ENCODE results near the gene PMFBP1. TPM values are rescaled to one million over a fixed set of nuclear protein-coding genes. Genes with fewer than 3 reads are reported as not detected.

The PMFBP1 gene
- total RNA-seq, 1 experiment from 2014 or later: 2.7 TPM

DNA sequence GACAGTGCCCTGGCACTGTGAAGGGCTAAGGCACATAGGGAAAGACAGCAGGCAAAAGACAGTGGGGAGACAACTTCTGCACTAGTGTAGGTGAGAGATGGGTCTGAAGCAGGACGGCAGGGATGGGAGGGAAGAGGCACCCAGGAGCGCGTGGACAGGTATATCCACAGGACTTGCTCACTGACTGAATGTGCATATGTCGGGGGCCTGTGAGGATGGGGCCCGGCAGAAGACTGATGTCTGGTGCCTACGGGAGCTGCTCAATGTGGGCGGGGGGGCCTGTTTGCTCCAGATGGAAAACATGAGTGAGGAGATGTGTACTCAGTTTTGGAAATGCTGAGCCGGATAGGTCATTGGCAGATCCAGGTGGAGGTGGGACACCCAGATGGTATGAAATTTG is 47.3 kb upstream of the PMFBP1 start:
- H3K4me3 Mint-ChIP-seq: no peak overlapping the region
- no peak overlapping the region for H3K9ac ChIP-seq (ENCODE audit: extremely low read depth, insufficient read length, low read length)
- H3K4me1 Mint-ChIP-seq: peaks cover 4 to 8% of the 10 kb centered on the region in 2 experiments; a peak in 3 of 4 replicates
- no peak for DNase-seq
- whole genome bisulfite sequencing (ENCODE audit: extremely low coverage, insufficient read length, low lambda C conversion rate): no CpG with 5 or more reads among the region's 8 CpGs
- H3K4me1 ChIP-seq (ENCODE audit: insufficient read depth, low read length): no peaks in the 10 kb centered on the region
- no peaks in the 10 kb centered on the region for H3K79me2 ChIP-seq (ENCODE audit: insufficient read depth, low read length)
- TF ChIP-seq, protein P1, sequence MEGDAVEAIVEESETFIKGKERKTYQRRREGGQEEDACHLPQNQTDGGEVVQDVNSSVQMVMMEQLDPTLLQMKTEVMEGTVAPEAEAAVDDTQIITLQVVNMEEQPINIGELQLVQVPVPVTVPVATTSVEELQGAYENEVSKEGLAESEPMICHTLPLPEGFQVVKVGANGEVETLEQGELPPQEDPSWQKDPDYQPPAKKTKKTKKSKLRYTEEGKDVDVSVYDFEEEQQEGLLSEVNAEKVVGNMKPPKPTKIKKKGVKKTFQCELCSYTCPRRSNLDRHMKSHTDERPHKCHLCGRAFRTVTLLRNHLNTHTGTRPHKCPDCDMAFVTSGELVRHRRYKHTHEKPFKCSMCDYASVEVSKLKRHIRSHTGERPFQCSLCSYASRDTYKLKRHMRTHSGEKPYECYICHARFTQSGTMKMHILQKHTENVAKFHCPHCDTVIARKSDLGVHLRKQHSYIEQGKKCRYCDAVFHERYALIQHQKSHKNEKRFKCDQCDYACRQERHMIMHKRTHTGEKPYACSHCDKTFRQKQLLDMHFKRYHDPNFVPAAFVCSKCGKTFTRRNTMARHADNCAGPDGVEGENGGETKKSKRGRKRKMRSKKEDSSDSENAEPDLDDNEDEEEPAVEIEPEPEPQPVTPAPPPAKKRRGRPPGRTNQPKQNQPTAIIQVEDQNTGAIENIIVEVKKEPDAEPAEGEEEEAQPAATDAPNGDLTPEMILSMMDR (conservative IDR thresholded peaks at IDR 0.05): no peak
- H2BK15ac ChIP-seq (ENCODE audit: low read depth, low read length): no peak overlapping the region
- no peak overlapping the region for H2BK5ac ChIP-seq (ENCODE audit: insufficient read length, low read length)
- H2BK20ac ChIP-seq (ENCODE audit: low read depth, low read length, poor library complexity, severe bottlenecking): no peak overlapping the region
- no peak overlapping the region; the same call in 1 of the 2 replicates for H3K14ac ChIP-seq (ENCODE audit: insufficient read depth, low read length)
- H2BK120ac ChIP-seq (ENCODE audit: low read depth, low read length, poor library complexity, severe bottlenecking): no peak overlapping the region
- no peak overlapping the region for H3K23ac ChIP-seq (ENCODE audit: insufficient read length, low read depth, low read length)
- peaks cover 2 to 11% (median 5%) of the 10 kb centered on the region in 3 experiments; a peak in 3 of 7 replicates for H3K36me3 Mint-ChIP-seq (ENCODE audit: insufficient read depth in 1 of 3, low read depth in 3 of 3)
- H4K8ac ChIP-seq (replicated peaks; ENCODE audit: insufficient read length, low read depth, low read length): no peak overlapping the region
- no peak overlapping the region for H3K27ac ChIP-seq (ENCODE audit: insufficient read length, low read depth, low read length)
- H4K20me1 ChIP-seq (ENCODE audit: control insufficient read depth, insufficient read depth, insufficient read length): no peaks in the 10 kb centered on the region
- H3K27me3 Mint-ChIP-seq (ENCODE audit: low read depth): no peaks in the 10 kb centered on the region
- H3K9me3 Mint-ChIP-seq: peaks cover 11 to 12% of the 10 kb centered on the region in 2 experiments
- H2AK5ac ChIP-seq (ENCODE audit: insufficient read length, low read length): no peak overlapping the region
- H3K27me3 ChIP-seq (ENCODE audit: insufficient read depth, low read length): no peaks in the 10 kb centered on the region
- H3K9me3 ChIP-seq (ENCODE audit: control insufficient read depth, low read depth, low read length): no peaks in the 10 kb centered on the region
- H3K4me2 ChIP-seq (ENCODE audit: insufficient read depth, insufficient read length, low read length): no peak overlapping the region
- H3K79me1 ChIP-seq (ENCODE audit: insufficient read depth, low read depth, low read length, poor library complexity, severe bottlenecking): no peaks in the 10 kb centered on the region
- no peak overlapping the region for H3K27ac Mint-ChIP-seq
- H2AFZ ChIP-seq (ENCODE audit: low read length): no peak overlapping the region
- H3K56ac ChIP-seq (ENCODE audit: insufficient read length, low read depth, low read length): no peak overlapping the region
- no peak overlapping the region for H4K91ac ChIP-seq (ENCODE audit: insufficient read length, low read depth, low read length)
- no peak overlapping the region for H2BK12ac ChIP-seq (ENCODE audit: insufficient read length, low read depth, low read length)
- no peaks in the 10 kb centered on the region for H3K23me2 ChIP-seq (ENCODE audit: insufficient read length, low read depth, low read length, poor library complexity, severe bottlenecking)
- no peak overlapping the region for H3K18ac ChIP-seq (ENCODE audit: insufficient read length, low read depth, low read length)
- no peak overlapping the region for H3T11ph ChIP-seq (ENCODE audit: low read length)
- H3K4ac ChIP-seq (ENCODE audit: low read depth, low read length): no peak overlapping the region
- no peak overlapping the region for H4K5ac ChIP-seq (ENCODE audit: insufficient read length, low read depth, low read length)
